Measurements from ENCODE around the gene ARHGAP10. TPM values are rescaled to one million over a fixed set of nuclear protein-coding genes. Genes with fewer than 3 reads are reported as not detected.

ARHGAP10 gene
- polyA plus RNA-seq, 1 experiment, result 31.1 TPM

GRCh38 chr4:148057516-148057915 lies 325.6 kb downstream of the ARHGAP10 start:
- ChIA-PET CTCF (no interaction called here), POLR2A (no interaction called here)
- no peaks in the 10 kb centered on the region for H3K27me3 ChIP-seq (ENCODE audit: control insufficient read depth, insufficient read depth, low read length)
- H3K9me3 ChIP-seq (ENCODE audit: control insufficient read depth, insufficient read depth, low read length), result no peaks in the 10 kb centered on the region
- no peak overlapping the region for H3K27ac ChIP-seq (ENCODE audit: low read depth, low read length)
- no peak for DNase-seq (ENCODE audit: low read depth, low spot score)
- no peak for TF ChIP-seq CTCF (IDR thresholded peaks at IDR 0.05; ENCODE audit: low read depth, low read length)
- no peak overlapping the region for H3K4me3 ChIP-seq (ENCODE audit: low read depth, low read length)

GRCh38 chr4:148057984-148058859 lies 326.3 kb downstream of the ARHGAP10 start:
- no peak for TF ChIP-seq CTCF (IDR thresholded peaks at IDR 0.05; ENCODE audit: low read depth, low read length)
- H3K9me3 ChIP-seq (ENCODE audit: control insufficient read depth, insufficient read depth, low read length), result no peaks in the 10 kb centered on the region
- ChIA-PET POLR2A (no interaction called here), CTCF (interaction anchor here (1.1 kb wide), 1 partner anchor 350 kb away, joined by 3 read pairs; no protein-coding TSS in a partner anchor)
- DNase-seq (ENCODE audit: low read depth, low spot score), result no peak
- no peak overlapping the region for H3K4me3 ChIP-seq (ENCODE audit: low read depth, low read length)
- H3K27me3 ChIP-seq (ENCODE audit: control insufficient read depth, insufficient read depth, low read length), result no peaks in the 10 kb centered on the region
- H3K27ac ChIP-seq (ENCODE audit: low read depth, low read length), result no peak overlapping the region

DNA sequence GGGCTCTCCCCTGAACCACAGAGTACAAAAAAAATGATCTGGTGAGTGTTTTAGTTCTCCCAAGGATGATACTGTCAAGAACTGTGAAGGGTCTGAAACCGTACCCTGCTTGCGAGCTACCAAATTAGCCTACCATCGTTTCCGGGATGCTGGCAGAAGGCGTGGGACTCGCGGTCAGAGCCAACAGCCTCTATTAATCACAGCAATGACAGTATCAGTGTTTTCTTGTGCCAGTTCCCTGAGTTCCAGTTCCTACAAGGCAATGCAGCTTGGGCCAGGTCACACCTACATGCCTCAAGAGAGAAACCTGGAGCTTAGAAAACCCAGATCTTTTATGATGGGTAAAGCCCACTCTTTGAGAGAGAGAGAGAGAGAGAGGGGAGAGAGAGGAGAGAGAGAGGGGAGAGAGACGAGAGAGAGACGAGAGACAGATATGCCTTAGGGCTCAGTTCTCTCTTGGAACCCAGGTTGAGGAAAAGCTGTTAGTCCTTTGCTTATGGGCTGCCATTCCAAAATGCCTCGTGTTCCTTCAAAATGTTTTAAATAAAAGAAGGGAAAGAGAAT lies 327.8 kb downstream of the ARHGAP10 start:
- H3K27me3 ChIP-seq (ENCODE audit: control insufficient read depth, insufficient read depth, low read length), result no peaks in the 10 kb centered on the region
- no peak overlapping the region for H3K27ac ChIP-seq (ENCODE audit: low read depth, low read length)
- no peaks in the 10 kb centered on the region for H3K9me3 ChIP-seq (ENCODE audit: control insufficient read depth, insufficient read depth, low read length)
- ChIA-PET CTCF (interaction anchor here (0.6 to 1.9 kb wide), 3 partner anchors 15 to 351 kb away, joined by 3 to 6 read pairs (median 5); no protein-coding TSS in a partner anchor), POLR2A (interaction anchor here (0.7 kb wide), 1 partner anchor 53 kb away, joined by 4 read pairs; no protein-coding TSS in a partner anchor)
- DNase-seq (ENCODE audit: low read depth, low spot score), result no peak
- TF ChIP-seq CTCF (IDR thresholded peaks at IDR 0.05; ENCODE audit: low read depth, low read length), result no peak
- H3K4me3 ChIP-seq (ENCODE audit: low read depth, low read length), result no peak overlapping the region

DNA sequence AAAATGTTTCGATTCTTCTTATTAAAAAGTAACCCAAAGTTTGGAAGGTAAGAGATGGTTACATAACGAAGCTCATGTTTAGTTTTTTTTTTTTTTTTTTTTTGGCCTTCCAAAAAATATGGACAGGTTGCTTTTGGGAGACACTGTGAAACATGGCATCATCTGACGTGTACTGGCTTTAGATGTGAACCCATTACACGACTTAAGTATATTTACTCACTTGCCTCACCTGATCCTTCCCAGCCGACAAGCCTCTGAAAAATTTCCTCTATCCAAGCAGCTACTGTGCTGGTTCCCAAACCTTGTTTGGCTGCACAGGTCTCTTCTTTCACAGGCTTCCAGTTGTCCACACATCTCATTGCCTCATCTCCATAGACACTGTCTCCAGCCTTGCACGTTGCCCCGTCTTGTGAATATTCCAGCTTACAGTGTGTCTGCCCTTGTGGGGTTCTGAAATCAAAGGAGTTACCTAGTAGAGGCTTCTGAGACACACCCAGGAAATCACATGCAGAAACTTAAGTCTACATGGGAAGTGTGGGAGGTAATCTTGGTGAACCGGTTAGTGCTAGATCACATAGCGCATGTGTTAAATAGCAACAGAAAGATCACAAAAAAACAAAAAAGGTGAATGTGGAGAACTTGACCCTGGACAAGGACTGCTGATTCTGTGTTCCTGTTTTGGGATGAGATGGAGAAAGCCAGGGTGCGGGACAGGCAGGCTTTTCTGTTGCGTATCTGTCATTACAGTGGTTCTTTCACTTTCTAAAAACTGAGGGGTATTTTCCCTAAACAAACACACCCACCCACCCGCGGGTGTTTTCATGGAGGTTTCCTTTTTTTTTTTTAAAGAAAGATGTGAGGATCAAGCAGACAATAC lies 328.6 kb downstream of the ARHGAP10 start:
- ChIA-PET POLR2A (interaction anchor here (0.7 kb wide), 1 partner anchor 54 kb away, joined by 4 read pairs; no protein-coding TSS in a partner anchor), CTCF (interaction anchor here (0.6 to 1.9 kb wide), 2 partner anchors 16 to 34 kb away, joined by 5 to 6 read pairs; no protein-coding TSS in a partner anchor)
- Histone ChIP-seq H3K27ac (ENCODE audit: low read depth, low read length) (no peak overlapping the region), H3K4me3 (ENCODE audit: low read depth, low read length) (no peak overlapping the region), H3K27me3 (ENCODE audit: control insufficient read depth, insufficient read depth, low read length) (no peaks in the 10 kb centered on the region), H3K9me3 (ENCODE audit: control insufficient read depth, insufficient read depth, low read length) (no peaks in the 10 kb centered on the region)
- DNase-seq (ENCODE audit: low read depth, low spot score), result no peak
- TF ChIP-seq CTCF (IDR thresholded peaks at IDR 0.05; ENCODE audit: low read depth, low read length), result no peak
